ENCODE measurements around the gene LRRC7. TPM values are rescaled to one million over a fixed set of nuclear protein-coding genes. Genes with fewer than 3 reads are reported as not detected.

LRRC7 gene
- total RNA-seq, 1 experiment from 2014 or later: not detected

DNA sequence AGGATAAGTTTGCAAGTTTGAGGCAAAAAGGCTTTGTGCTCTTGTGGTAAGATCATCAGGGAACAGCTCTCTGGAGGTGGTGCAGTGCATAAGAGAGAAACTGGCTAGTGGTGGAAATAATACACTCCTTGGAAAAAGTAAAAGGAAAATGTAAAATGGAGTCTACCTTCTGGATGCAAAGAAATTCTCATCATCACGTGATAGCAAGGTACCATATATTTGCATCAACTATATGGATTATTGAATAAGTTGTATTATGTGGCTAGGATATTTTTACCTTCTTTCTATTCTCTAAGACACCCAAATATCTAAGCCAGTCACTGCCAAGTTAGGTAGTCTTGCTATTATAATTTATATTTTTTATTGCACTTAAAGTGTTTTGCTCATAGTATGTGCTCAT, 14.0 kb upstream of the LRRC7 start:
- no peaks in the 10 kb centered on the region for H3K9me3 ChIP-seq (ENCODE audit: control insufficient read depth, insufficient read depth, low read depth, low read length)
- no peak overlapping the region for H3K4me3 ChIP-seq (ENCODE audit: low read depth in 2 of 2, low read length in 2 of 2)
- H3K4me1 ChIP-seq (ENCODE audit: control insufficient read depth, insufficient read depth, low read length): no peaks in the 10 kb centered on the region
- no peaks in the 10 kb centered on the region for H3K27me3 ChIP-seq (ENCODE audit: control insufficient read depth, insufficient read depth, low read length)
- CTCF ChIA-PET: no interaction called here
- DNase-seq (ENCODE audit: low read depth, low spot score): no peak
- BruUV-seq (replicated peaks): no TSS peak
- no peak for ATAC-seq
- no peak overlapping the region for H3K27ac ChIP-seq (ENCODE audit: low read length)
- POLR2A ChIA-PET: no interaction called here
- H3K36me3 ChIP-seq (ENCODE audit: control insufficient read depth, insufficient read depth, low read length): no peaks in the 10 kb centered on the region
- no peak for TF ChIP-seq POLR2AphosphoS5 (IDR thresholded peaks at IDR 0.05; ENCODE audit: low read depth, low read length)
- no peak for TF ChIP-seq SIN3A (IDR thresholded peaks at IDR 0.05; ENCODE audit: borderline replicate concordance, insufficient read depth, low read depth, low read length)
- TF ChIP-seq TCF7L2 (IDR thresholded peaks at IDR 0.05; ENCODE audit: low read depth, low read length): no peak
- TF ChIP-seq, protein P1, sequence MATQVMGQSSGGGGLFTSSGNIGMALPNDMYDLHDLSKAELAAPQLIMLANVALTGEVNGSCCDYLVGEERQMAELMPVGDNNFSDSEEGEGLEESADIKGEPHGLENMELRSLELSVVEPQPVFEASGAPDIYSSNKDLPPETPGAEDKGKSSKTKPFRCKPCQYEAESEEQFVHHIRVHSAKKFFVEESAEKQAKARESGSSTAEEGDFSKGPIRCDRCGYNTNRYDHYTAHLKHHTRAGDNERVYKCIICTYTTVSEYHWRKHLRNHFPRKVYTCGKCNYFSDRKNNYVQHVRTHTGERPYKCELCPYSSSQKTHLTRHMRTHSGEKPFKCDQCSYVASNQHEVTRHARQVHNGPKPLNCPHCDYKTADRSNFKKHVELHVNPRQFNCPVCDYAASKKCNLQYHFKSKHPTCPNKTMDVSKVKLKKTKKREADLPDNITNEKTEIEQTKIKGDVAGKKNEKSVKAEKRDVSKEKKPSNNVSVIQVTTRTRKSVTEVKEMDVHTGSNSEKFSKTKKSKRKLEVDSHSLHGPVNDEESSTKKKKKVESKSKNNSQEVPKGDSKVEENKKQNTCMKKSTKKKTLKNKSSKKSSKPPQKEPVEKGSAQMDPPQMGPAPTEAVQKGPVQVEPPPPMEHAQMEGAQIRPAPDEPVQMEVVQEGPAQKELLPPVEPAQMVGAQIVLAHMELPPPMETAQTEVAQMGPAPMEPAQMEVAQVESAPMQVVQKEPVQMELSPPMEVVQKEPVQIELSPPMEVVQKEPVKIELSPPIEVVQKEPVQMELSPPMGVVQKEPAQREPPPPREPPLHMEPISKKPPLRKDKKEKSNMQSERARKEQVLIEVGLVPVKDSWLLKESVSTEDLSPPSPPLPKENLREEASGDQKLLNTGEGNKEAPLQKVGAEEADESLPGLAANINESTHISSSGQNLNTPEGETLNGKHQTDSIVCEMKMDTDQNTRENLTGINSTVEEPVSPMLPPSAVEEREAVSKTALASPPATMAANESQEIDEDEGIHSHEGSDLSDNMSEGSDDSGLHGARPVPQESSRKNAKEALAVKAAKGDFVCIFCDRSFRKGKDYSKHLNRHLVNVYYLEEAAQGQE (IDR thresholded peaks at IDR 0.05; ENCODE audit: insufficient read depth in 1 of 2, low read depth in 2 of 2, low read length in 1 of 2): no peak
- TF ChIP-seq, protein P2, sequence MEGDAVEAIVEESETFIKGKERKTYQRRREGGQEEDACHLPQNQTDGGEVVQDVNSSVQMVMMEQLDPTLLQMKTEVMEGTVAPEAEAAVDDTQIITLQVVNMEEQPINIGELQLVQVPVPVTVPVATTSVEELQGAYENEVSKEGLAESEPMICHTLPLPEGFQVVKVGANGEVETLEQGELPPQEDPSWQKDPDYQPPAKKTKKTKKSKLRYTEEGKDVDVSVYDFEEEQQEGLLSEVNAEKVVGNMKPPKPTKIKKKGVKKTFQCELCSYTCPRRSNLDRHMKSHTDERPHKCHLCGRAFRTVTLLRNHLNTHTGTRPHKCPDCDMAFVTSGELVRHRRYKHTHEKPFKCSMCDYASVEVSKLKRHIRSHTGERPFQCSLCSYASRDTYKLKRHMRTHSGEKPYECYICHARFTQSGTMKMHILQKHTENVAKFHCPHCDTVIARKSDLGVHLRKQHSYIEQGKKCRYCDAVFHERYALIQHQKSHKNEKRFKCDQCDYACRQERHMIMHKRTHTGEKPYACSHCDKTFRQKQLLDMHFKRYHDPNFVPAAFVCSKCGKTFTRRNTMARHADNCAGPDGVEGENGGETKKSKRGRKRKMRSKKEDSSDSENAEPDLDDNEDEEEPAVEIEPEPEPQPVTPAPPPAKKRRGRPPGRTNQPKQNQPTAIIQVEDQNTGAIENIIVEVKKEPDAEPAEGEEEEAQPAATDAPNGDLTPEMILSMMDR (IDR thresholded peaks at IDR 0.05): no peak
- intact Hi-C loops (cut with micrococcal nuclease; ENCODE audit: unreplicated experiment) (no loop called here), in situ Hi-C loops (cut with HindIII; ENCODE audit: low pct_unique_long_range_greater_than_20kb, low sequenced_read_pairs) (no loop called here)

DNA sequence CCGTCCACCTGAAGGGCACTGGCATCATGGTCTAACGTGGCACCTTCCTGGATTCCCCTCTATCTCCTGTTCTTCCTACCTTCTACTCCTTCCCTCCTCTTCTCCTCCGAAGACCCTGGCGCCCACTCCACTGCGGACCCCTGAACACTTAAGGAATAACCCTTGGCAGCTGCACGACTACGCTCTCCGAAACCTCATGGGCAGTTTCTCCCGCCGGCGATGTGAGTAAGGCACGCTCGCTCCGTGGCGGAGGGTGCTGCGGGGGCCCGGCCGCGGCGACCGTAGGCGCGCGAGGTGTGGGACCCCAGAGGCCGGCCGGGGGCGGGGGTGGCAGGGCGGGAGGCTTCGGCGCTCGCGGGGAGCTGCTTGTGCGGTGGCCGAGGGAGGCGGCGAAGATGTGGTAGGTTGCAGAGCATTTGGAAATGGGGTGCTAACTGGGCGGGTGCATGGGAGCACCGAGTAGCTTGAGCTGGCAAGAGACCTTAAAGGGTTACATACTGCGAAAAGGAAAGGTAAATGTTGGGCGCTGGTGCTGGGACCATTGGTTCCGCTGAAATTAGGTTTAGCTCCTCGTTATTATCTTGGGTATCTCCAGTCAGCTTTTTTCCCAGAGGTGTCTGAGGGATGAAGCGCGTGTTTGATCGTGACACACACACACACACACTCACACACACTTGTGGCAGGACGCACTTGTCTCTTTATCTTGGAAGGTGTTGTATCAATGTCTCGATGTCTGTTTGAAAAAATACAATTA, 876 bp downstream of the LRRC7 start:
- Histone ChIP-seq H3K36me3 (ENCODE audit: control insufficient read depth, insufficient read depth, low read length) (no peaks in the 10 kb centered on the region), H3K27ac (ENCODE audit: low read length) (no peak overlapping the region), H3K9me3 (ENCODE audit: control insufficient read depth, insufficient read depth, low read depth, low read length) (no peaks in the 10 kb centered on the region), H3K27me3 (ENCODE audit: control insufficient read depth, insufficient read depth, low read length) (peaks cover 9% of the 10 kb centered on the region), H3K4me3 (ENCODE audit: low read depth in 2 of 2, low read length in 2 of 2) (no peak overlapping the region; a peak in 1 of 4 replicates), H3K4me1 (ENCODE audit: control insufficient read depth, insufficient read depth, low read length) (no peaks in the 10 kb centered on the region)
- no TSS peak for BruUV-seq (replicated peaks)
- POLR2A ChIA-PET: interaction anchor here (0.7 kb wide), 1 partner anchor 881 kb away, joined by 8 read pairs; no protein-coding TSS in a partner anchor
- CTCF ChIA-PET: no interaction called here
- ATAC-seq: no peak
- TF ChIP-seq, protein P1 (IDR thresholded peaks at IDR 0.05; ENCODE audit: insufficient read depth in 1 of 2, low read depth in 2 of 2, low read length in 1 of 2): no peak
- TF ChIP-seq SIN3A (IDR thresholded peaks at IDR 0.05; ENCODE audit: borderline replicate concordance, insufficient read depth, low read depth, low read length) (no peak), TCF7L2 (IDR thresholded peaks at IDR 0.05; ENCODE audit: low read depth, low read length) (no peak), POLR2AphosphoS5 (IDR thresholded peaks at IDR 0.05; ENCODE audit: low read depth, low read length) (no peak)
- TF ChIP-seq, protein P2 (IDR thresholded peaks at IDR 0.05): no peak
- no peak for DNase-seq (ENCODE audit: low read depth, low spot score)
- in situ Hi-C loops (cut with HindIII; ENCODE audit: low pct_unique_long_range_greater_than_20kb, low sequenced_read_pairs): no loop called here
- intact Hi-C loops (cut with micrococcal nuclease; ENCODE audit: unreplicated experiment): no loop called here

Data from Panc1 (cell line).